ENCODE measurements around the gene SAC3D1.
A peak's percentile ranks its signal among the peaks of the same experiment; 100 is the strongest.
"Not testable (repeated sequence)": the region's sequence is repeated elsewhere in the genome, so short reads cannot be mapped to it uniquely, and the experiment has no call there.

SAC3D1 gene

GRCh38 chr11:65040847-65041622 is at the start of gene SAC3D1:
Gene SAC3D1 (plus strand): TSS chr11:65041210. CDS start chr11:65041293, 83 bp downstream.
- FAIRE-seq (peak; percentile 97), DNase-seq (ENCODE audit: insufficient read length, low spot score) (peak; percentile 98)

- no peak for DNase-seq (ENCODE audit: insufficient read length, low spot score)
- no peak for FAIRE-seq
Measured at GRCh38 chr11:64994318-64994717, 46.7 kb upstream of the SAC3D1 start.

- DNase-seq (ENCODE audit: insufficient read length, low spot score) (no peak), FAIRE-seq (no peak)
Measured at GRCh38 chr11:64996327-64996709, 44.7 kb upstream of the SAC3D1 start.

- peak; percentile 72 for FAIRE-seq
- DNase-seq (ENCODE audit: insufficient read length, low spot score): peak; percentile 65
Measured at GRCh38 chr11:64996710-64997380, 44.2 kb upstream of the SAC3D1 start, which contains the start of gene BATF2. Gene BATF2 (minus strand): TSS chr11:64996971. CDS start chr11:64996914, 57 bp downstream.

- FAIRE-seq (no peak), DNase-seq (ENCODE audit: insufficient read length, low spot score) (no peak)
Measured at GRCh38 chr11:64998141-64998540, 42.9 kb upstream of the SAC3D1 start.

GRCh38 chr11:64998690-64999431 is 42.1 kb upstream of the SAC3D1 start:
- FAIRE-seq (no peak), DNase-seq (ENCODE audit: insufficient read length, low spot score) (no peak)

GRCh38 chr11:64999478-64999877 is 41.5 kb upstream of the SAC3D1 start:
- DNase-seq (ENCODE audit: insufficient read length, low spot score) (no peak), FAIRE-seq (no peak)

- FAIRE-seq (no peak), DNase-seq (ENCODE audit: insufficient read length, low spot score) (no peak)
Measured at GRCh38 chr11:65002706-65003105, 38.3 kb upstream of the SAC3D1 start.

GRCh38 chr11:65003282-65003681 is 37.7 kb upstream of the SAC3D1 start:
- FAIRE-seq: no peak
- no peak for DNase-seq (ENCODE audit: insufficient read length, low spot score)

GRCh38 chr11:65003968-65004367 is 37.0 kb upstream of the SAC3D1 start:
- not testable (repeated sequence) for DNase-seq (ENCODE audit: insufficient read length, low spot score); FAIRE-seq

GRCh38 chr11:65008016-65008415 is 33.0 kb upstream of the SAC3D1 start:
- no peak for DNase-seq (ENCODE audit: insufficient read length, low spot score)
- no peak for FAIRE-seq

GRCh38 chr11:65008873-65009272 is 32.1 kb upstream of the SAC3D1 start:
- FAIRE-seq (no peak), DNase-seq (ENCODE audit: insufficient read length, low spot score) (no peak)

GRCh38 chr11:65013130-65013887 is 27.7 kb upstream of the SAC3D1 start:
- FAIRE-seq (peak; percentile 44), DNase-seq (ENCODE audit: insufficient read length, low spot score) (peak; percentile 93)

- DNase-seq (ENCODE audit: insufficient read length, low spot score) (peak; percentile 95), FAIRE-seq (peak; percentile 80)
Measured at GRCh38 chr11:65013888-65014725, 26.9 kb upstream of the SAC3D1 start, which contains the start of gene ARL2. Gene ARL2 (plus strand): TSS chr11:65014160. CDS start chr11:65014208, 48 bp downstream.

GRCh38 chr11:65014726-65015227 is 26.2 kb upstream of the SAC3D1 start:
- DNase-seq (ENCODE audit: insufficient read length, low spot score) (no peak), FAIRE-seq (no peak)

- DNase-seq (ENCODE audit: insufficient read length, low spot score) (no peak), FAIRE-seq (no peak)
Measured at GRCh38 chr11:65016705-65017104, 24.3 kb upstream of the SAC3D1 start.

GRCh38 chr11:65017937-65018336 is 23.1 kb upstream of the SAC3D1 start:
- DNase-seq (ENCODE audit: insufficient read length, low spot score) (no peak), FAIRE-seq (no peak)

GRCh38 chr11:65019824-65020223 is 21.2 kb upstream of the SAC3D1 start:
- FAIRE-seq: no peak
- DNase-seq (ENCODE audit: insufficient read length, low spot score): no peak

GRCh38 chr11:65021003-65021402 is 20.0 kb upstream of the SAC3D1 start:
- FAIRE-seq (no peak), DNase-seq (ENCODE audit: insufficient read length, low spot score) (no peak)

Measured in GM19239 (cell line).